SK-N-SH treated with all-trans-retinoic acid at 6 μM for 48 hours (cell line): ENCODE results near the gene SCAPER.
"Not testable (repeated sequence)": the region's sequence is repeated elsewhere in the genome, so short reads cannot be mapped to it uniquely, and the experiment has no call there.

Source experiments
- ATAC-seq: fragments of 200-7000 bp; cut with Tn5 transposase; 3 replicates; pipeline ENCODE4 v1.9.1; 2020; ENCODE audit warnings: mild to moderate bottlenecking, moderate library complexity
- ARNTL ChIP-seq: fragments of 450-650 bp; formaldehyde crosslinking; IDR thresholded peaks from 2 replicates; pipeline ENCODE4 v1.5.0; 2020; ENCODE audit warnings: low read depth, mild to moderate bottlenecking, moderate library complexity, borderline replicate concordance
- BACH2 ChIP-seq: fragments of 250-450 bp; sonication (Bioruptor Pico); IDR thresholded peaks from 2 replicates; pipeline ENCODE4 v1.9.0; 2021; ENCODE audit warnings: mild to moderate bottlenecking, borderline replicate concordance
- CREB5 ChIP-seq: fragments of 250-450 bp; sonication (Bioruptor Pico); IDR thresholded peaks from 2 replicates; pipeline ENCODE4 v1.5.1; 2020; ENCODE audit warnings: low read depth, mild to moderate bottlenecking, moderate library complexity
- CSDC2 ChIP-seq: fragments of 250-450 bp; sonication (Bioruptor Pico); IDR thresholded peaks from 2 replicates; pipeline ENCODE4 v1.5.0; 2020; ENCODE audit warnings: mild to moderate bottlenecking, moderate library complexity
- CSRNP3 ChIP-seq: fragments of 250-450 bp; sonication (Bioruptor Pico); IDR thresholded peaks from 2 replicates; pipeline ENCODE4 v1.5.1; 2021; ENCODE audit warnings: mild to moderate bottlenecking, moderate library complexity
- ESRRG ChIP-seq: fragments of 250-450 bp; sonication (Bioruptor Pico); IDR thresholded peaks from 2 replicates; pipeline ENCODE4 v1.6.1; 2021; ENCODE audit warnings: mild to moderate bottlenecking
- GLIS3 ChIP-seq: fragments of 250-450 bp; sonication (Bioruptor Pico); IDR thresholded peaks from 2 replicates; pipeline ENCODE4 v1.5.0; 2020; ENCODE audit warnings: mild to moderate bottlenecking, moderate library complexity
- OSR1 ChIP-seq: fragments of 250-450 bp; sonication (Bioruptor Pico); IDR thresholded peaks from 2 replicates; pipeline ENCODE4 v1.8.0; 2022; ENCODE audit warnings: moderate library complexity, mild to moderate bottlenecking, inconsistent platforms
- POU6F1 ChIP-seq: fragments of 250-450 bp; sonication (Bioruptor Pico); IDR thresholded peaks from 2 replicates; pipeline ENCODE4 v1.8.0; 2021; ENCODE audit warnings: low read depth, mild to moderate bottlenecking, moderate library complexity, borderline replicate concordance
- PPARA ChIP-seq: fragments of 250-450 bp; sonication (Bioruptor Pico); IDR thresholded peaks from 2 replicates; pipeline ENCODE4 v1.5.0; 2020; ENCODE audit warnings: mild to moderate bottlenecking, borderline replicate concordance
- RARB ChIP-seq: fragments of 250-450 bp; sonication (Bioruptor Pico); IDR thresholded peaks from 2 replicates; pipeline ENCODE4 v1.8.0; 2021; ENCODE audit warnings: mild to moderate bottlenecking, moderate library complexity
- SNAI2 ChIP-seq: fragments of 250-450 bp; sonication (Bioruptor Pico); IDR thresholded peaks from 2 replicates; pipeline ENCODE4 v1.5.0; 2020; ENCODE audit warnings: mild to moderate bottlenecking, moderate library complexity
- TCF4 ChIP-seq: fragments of 250-450 bp; sonication (Bioruptor Pico); IDR thresholded peaks from 2 replicates; pipeline ENCODE4 v1.8.0; 2021; ENCODE audit warnings: mild to moderate bottlenecking, moderate library complexity, borderline replicate concordance
- TOX ChIP-seq: fragments of 250-450 bp; sonication (Bioruptor Pico); IDR thresholded peaks from 2 replicates; pipeline ENCODE4 v1.8.0; 2021; ENCODE audit warnings: mild to moderate bottlenecking, moderate library complexity, borderline replicate concordance
- TSHZ2 ChIP-seq: fragments of 250-450 bp; sonication (Bioruptor Pico); IDR thresholded peaks from 2 replicates; pipeline ENCODE4 v1.5.0; 2020; ENCODE audit warnings: mild to moderate bottlenecking, moderate library complexity
- ZC3H10 ChIP-seq: fragments of 250-450 bp; sonication (Bioruptor Pico); IDR thresholded peaks from 2 replicates; pipeline ENCODE4 v1.5.1; 2021; ENCODE audit warnings: mild to moderate bottlenecking, moderate library complexity
- ZFP3 ChIP-seq: fragments of 250-450 bp; sonication (Bioruptor Pico); IDR thresholded peaks from 2 replicates; pipeline ENCODE4 v1.5.0; 2020; ENCODE audit warnings: mild to moderate bottlenecking, moderate library complexity
- ZFP30 ChIP-seq: fragments of 450-650 bp; formaldehyde crosslinking; IDR thresholded peaks from 2 replicates; pipeline ENCODE4 v1.5.0; 2022; ENCODE audit warnings: mild to moderate bottlenecking, moderate library complexity
- ZNF565 ChIP-seq: fragments of 450-650 bp; formaldehyde crosslinking; conservative IDR thresholded peaks from 2 replicates; pipeline ENCODE4 v1.5.0; 2020; ENCODE audit warnings: low read depth, mild to moderate bottlenecking, moderate library complexity
- ZNF70 ChIP-seq: fragments of 450-650 bp; formaldehyde crosslinking; IDR thresholded peaks from 2 replicates; pipeline ENCODE4 v1.5.0; 2020; ENCODE audit warnings: mild to moderate bottlenecking, moderate library complexity
- ZNF8 ChIP-seq: fragments of 450-650 bp; formaldehyde crosslinking; IDR thresholded peaks from 2 replicates; pipeline ENCODE4 v1.5.0; 2020; ENCODE audit warnings: mild to moderate bottlenecking, moderate library complexity
- TF ChIP-seq, protein P1 (sequence below): fragments of 250-450 bp; sonication (Bioruptor Pico); IDR thresholded peaks from 2 replicates; pipeline ENCODE4 v1.8.0; 2020; ENCODE audit warnings: mild to moderate bottlenecking, moderate library complexity, borderline replicate concordance

Gene SCAPER

GRCh38 chr15:76431971-76432370, 473.2 kb downstream of the SCAPER start:
- TF ChIP-seq CSDC2 (CRISPR knock-in tag), result no peak
- TF ChIP-seq CREB5, result no peak
- TF ChIP-seq, all 23 proteins: peak for 0
- no peak for ATAC-seq

GRCh38 chr15:76430711-76431110, 474.4 kb downstream of the SCAPER start:
- not testable (repeated sequence) for ATAC-seq

DNA sequence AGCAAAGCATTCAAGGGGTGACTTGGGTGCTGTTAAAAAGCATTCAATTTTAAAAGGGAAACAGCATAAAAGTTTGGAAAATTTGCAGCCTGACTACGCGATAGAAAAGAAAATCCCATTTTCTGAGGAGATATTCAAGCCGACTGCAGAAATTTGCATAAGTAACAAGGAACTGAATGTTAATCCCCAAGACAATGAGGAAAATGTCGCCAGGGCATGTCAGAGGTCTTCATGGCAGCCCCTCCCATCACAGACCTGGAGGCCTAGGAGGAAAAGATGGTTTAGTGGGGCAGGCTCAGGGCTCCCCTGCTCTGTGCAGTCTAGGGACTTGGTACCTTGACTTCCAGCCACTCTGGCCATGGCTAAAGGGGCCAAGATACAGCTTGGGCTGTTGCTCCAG, 475.5 kb downstream of the SCAPER start:
- TF ChIP-seq ZNF70 (no peak), TCF4 (no peak)
- ATAC-seq, result no peak

DNA sequence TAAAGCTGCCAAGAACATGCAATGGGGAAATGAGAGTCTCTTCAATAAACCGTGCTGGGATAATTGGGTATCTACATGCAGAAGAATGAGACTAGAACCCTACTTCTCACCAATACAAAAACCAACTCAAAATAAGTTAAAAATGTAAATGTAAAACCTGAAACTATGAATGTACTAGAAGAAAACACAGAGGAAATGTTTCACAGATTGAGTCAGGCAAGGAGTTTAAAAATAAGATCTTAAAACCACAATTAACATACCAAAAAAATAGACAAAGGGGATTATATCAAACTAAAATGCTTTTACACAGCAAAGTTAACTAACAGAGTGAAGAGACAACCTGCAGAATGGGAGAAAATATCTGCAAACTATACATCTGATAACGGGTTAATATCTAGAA, 478.2 kb downstream of the SCAPER start:
- TF ChIP-seq POU6F1, result no peak
- no peak for TF ChIP-seq TOX (CRISPR knock-in tag)
- no peak for TF ChIP-seq ZFP3 (CRISPR knock-in tag)
- no peak for TF ChIP-seq TCF4
- no peak for TF ChIP-seq SNAI2 (CRISPR knock-in tag)
- TF ChIP-seq OSR1 (CRISPR knock-in tag), result no peak
- no peak for TF ChIP-seq ESRRG (CRISPR knock-in tag)
- TF ChIP-seq GLIS3 (CRISPR knock-in tag), result no peak
- no peak for TF ChIP-seq BACH2
- no peak for TF ChIP-seq RARB (CRISPR knock-in tag)
- TF ChIP-seq ZC3H10 (CRISPR knock-in tag), result no peak
- no peak for TF ChIP-seq ZNF70
- TF ChIP-seq PPARA (CRISPR knock-in tag), result no peak
- no peak for TF ChIP-seq ARNTL
- no peak for TF ChIP-seq CSDC2 (CRISPR knock-in tag)
- TF ChIP-seq ZFP30, result no peak
- no peak for TF ChIP-seq ZNF8 (CRISPR knock-in tag)
- no peak for TF ChIP-seq ZNF565 (CRISPR knock-in tag)
- no peak for TF ChIP-seq CSRNP3 (CRISPR knock-in tag)

DNA sequence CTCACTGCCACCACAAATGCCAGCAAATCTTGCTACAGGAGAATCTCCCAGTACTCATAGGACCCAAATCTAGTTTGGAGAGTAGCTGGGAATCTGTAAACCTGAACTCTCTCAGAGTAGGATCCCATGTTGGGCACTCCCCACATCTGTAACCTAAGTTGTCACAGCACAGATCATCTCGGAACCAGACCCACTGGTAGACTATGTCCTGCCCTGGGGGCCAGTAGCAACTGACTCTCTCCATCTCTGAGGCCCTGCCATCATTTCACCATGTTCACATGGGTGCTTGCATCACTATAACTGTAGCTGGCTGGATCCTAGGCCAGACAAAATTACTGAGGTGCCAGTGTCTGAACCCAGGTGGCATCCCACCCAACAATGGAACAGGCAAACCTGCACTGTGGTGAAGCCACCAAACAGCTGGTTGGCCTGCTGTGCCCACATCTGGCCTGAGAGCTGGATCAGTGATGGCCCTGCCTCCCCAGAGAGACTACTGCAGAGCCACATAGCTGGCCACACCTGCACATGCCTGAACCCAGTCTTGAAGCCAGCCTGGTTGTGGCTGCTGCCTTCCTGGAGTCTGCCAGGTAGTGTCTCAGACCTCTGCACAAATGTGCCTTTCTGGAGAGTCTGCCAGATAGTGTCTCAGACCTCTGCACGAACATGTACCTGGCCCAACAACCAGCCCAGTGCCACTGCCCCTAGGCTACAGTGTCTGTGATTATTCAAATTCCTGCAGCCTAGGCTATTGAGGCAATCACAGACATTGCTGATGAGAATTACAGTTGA, 486.6 kb downstream of the SCAPER start:
- ATAC-seq, result no peak
- TF ChIP-seq TOX (CRISPR knock-in tag), result no peak
- no peak for TF ChIP-seq TSHZ2 (CRISPR knock-in tag)
- TF ChIP-seq CSRNP3 (CRISPR knock-in tag), result no peak
- no peak for TF ChIP-seq OSR1 (CRISPR knock-in tag)
- no peak for TF ChIP-seq PPARA (CRISPR knock-in tag)
- no peak for TF ChIP-seq ZNF8 (CRISPR knock-in tag)
- TF ChIP-seq, protein P1, sequence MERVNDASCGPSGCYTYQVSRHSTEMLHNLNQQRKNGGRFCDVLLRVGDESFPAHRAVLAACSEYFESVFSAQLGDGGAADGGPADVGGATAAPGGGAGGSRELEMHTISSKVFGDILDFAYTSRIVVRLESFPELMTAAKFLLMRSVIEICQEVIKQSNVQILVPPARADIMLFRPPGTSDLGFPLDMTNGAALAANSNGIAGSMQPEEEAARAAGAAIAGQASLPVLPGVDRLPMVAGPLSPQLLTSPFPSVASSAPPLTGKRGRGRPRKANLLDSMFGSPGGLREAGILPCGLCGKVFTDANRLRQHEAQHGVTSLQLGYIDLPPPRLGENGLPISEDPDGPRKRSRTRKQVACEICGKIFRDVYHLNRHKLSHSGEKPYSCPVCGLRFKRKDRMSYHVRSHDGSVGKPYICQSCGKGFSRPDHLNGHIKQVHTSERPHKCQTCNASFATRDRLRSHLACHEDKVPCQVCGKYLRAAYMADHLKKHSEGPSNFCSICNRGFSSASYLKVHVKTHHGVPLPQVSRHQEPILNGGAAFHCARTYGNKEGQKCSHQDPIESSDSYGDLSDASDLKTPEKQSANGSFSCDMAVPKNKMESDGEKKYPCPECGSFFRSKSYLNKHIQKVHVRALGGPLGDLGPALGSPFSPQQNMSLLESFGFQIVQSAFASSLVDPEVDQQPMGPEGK (CRISPR knock-in tag), result no peak
- no peak for TF ChIP-seq TCF4
- TF ChIP-seq RARB (CRISPR knock-in tag), result no peak
- TF ChIP-seq ESRRG (CRISPR knock-in tag), result no peak
- TF ChIP-seq SNAI2 (CRISPR knock-in tag), result no peak
- TF ChIP-seq POU6F1, result no peak
- no peak for TF ChIP-seq ZFP3 (CRISPR knock-in tag)
- TF ChIP-seq ZNF70, result no peak

More for the DNA sequence above, 478.2 kb downstream of the SCAPER start:
- ATAC-seq, result no peak
